Measurements from ENCODE around the gene GPAT3.

GRCh38 chr4:83552924-83553323, 17.0 kb downstream of the GPAT3 start:
- TF ChIP-seq, protein P1, sequence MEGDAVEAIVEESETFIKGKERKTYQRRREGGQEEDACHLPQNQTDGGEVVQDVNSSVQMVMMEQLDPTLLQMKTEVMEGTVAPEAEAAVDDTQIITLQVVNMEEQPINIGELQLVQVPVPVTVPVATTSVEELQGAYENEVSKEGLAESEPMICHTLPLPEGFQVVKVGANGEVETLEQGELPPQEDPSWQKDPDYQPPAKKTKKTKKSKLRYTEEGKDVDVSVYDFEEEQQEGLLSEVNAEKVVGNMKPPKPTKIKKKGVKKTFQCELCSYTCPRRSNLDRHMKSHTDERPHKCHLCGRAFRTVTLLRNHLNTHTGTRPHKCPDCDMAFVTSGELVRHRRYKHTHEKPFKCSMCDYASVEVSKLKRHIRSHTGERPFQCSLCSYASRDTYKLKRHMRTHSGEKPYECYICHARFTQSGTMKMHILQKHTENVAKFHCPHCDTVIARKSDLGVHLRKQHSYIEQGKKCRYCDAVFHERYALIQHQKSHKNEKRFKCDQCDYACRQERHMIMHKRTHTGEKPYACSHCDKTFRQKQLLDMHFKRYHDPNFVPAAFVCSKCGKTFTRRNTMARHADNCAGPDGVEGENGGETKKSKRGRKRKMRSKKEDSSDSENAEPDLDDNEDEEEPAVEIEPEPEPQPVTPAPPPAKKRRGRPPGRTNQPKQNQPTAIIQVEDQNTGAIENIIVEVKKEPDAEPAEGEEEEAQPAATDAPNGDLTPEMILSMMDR (IDR thresholded peaks at IDR 0.05; ENCODE audit: low read depth, low read length, poor library complexity, severe bottlenecking) = no peak
- no peak for TF ChIP-seq EZH2phosphoT487 (IDR thresholded peaks at IDR 0.05; ENCODE audit: borderline replicate concordance, low read length)
